Daoy (cell line): ENCODE measurements around the gene USP31. TPM values are rescaled to one million over a fixed set of nuclear protein-coding genes. Genes with fewer than 3 reads are reported as not detected.

Experiments
- DNase-seq: peaks from one replicate; pipeline ENCODE4 v3.0.0-alpha.2; 2015; ENCODE audit warnings: low read depth
- total RNA-seq: library from RNA; depleted of rRNA; stranded (reverse); fragments of >200 nt; shearing (Covaris generic); gene quantifications from 2 replicates; pipeline ENCODE4 v1.2.3, GENCODE V29; 2014; rRNA removed

The USP31 gene
- total RNA-seq, 1 experiment from 2014 or later = 3.2 TPM

- DNase-seq = no peak
These were observed 133.7 kb downstream of the USP31 start for GRCh38 chr16:23015580-23015979.

GRCh38 chr16:23014592-23014991, 134.7 kb downstream of the USP31 start:
- no peak for DNase-seq

Other genes starting within 250 kb of the USP31 start
- 0.06 TPM in 1 of 2 replicates, not detected in the other for gene SCNN1G, start 33.3 kb upstream of the USP31 start, total RNA-seq
- gene SCNN1B, start 152.8 kb upstream of the USP31 start, total RNA-seq = not detected in 2 replicates